ENCODE results near the gene RPUSD1. TPM values are rescaled to one million over a fixed set of nuclear protein-coding genes. Genes with fewer than 3 reads are reported as not detected.
A peak's percentile ranks its signal among the peaks of the same experiment; 100 is the strongest.

Gene RPUSD1
- total RNA-seq, 3 donors from 2014 or later = 19.8 to 20.0 (median 19.8) TPM

DNA sequence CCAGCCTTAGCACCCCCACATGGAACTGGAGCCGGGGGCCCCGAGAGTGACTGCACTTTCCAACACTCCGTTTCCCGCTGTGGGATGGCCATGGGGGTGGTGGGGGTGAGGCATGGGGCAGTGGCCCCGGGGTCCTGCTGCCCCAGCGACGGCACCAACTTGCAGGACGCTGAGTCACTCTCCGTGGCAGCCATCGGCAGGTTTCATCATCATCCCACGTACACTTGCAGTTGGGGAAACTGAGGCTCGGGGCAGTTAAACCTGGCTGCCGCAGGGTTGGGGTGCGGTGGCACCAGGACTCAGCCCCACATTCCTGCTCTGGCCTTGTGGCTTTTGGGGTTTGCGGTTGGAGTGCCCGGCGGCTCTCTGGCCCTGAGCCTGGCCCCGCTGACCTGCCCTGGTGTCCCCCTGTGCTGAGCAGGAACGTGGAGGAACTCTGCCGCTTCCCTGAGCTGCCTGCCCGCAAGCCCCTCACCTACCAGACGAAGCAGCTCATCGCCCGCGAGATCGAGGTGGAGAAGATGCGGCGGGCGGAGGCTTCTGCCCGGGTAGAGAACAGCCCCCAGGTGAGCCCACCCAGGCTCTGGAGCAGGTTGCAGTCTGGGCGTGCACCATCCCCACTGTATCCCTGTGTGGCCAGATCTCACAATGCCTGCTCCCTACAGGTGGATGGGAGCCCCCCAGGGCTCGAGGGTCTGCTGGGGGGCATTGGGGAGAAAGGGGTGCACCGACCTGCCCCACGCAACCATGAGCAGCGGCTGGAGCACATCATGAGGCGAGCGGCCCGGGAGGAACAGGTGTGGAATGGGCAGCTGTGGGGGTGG, 8.3 kb upstream of the RPUSD1 start:
- Histone ChIP-seq H3K36me3 (ENCODE audit: low read depth) (no peaks in the 10 kb centered on the region), H3K4me3 (no peak overlapping the region), H3K4me1 (ENCODE audit: low read depth) (no peaks in the 10 kb centered on the region), H3K9me3 (no peaks in the 10 kb centered on the region)
- no peak for DNase-seq
- intact Hi-C loops (cut with DNase I, micrococcal nuclease) = no loop called here
- no peak for ATAC-seq
- TF ChIP-seq, protein P1, sequence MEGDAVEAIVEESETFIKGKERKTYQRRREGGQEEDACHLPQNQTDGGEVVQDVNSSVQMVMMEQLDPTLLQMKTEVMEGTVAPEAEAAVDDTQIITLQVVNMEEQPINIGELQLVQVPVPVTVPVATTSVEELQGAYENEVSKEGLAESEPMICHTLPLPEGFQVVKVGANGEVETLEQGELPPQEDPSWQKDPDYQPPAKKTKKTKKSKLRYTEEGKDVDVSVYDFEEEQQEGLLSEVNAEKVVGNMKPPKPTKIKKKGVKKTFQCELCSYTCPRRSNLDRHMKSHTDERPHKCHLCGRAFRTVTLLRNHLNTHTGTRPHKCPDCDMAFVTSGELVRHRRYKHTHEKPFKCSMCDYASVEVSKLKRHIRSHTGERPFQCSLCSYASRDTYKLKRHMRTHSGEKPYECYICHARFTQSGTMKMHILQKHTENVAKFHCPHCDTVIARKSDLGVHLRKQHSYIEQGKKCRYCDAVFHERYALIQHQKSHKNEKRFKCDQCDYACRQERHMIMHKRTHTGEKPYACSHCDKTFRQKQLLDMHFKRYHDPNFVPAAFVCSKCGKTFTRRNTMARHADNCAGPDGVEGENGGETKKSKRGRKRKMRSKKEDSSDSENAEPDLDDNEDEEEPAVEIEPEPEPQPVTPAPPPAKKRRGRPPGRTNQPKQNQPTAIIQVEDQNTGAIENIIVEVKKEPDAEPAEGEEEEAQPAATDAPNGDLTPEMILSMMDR (IDR thresholded peaks at IDR 0.05) = no peak

DNA sequence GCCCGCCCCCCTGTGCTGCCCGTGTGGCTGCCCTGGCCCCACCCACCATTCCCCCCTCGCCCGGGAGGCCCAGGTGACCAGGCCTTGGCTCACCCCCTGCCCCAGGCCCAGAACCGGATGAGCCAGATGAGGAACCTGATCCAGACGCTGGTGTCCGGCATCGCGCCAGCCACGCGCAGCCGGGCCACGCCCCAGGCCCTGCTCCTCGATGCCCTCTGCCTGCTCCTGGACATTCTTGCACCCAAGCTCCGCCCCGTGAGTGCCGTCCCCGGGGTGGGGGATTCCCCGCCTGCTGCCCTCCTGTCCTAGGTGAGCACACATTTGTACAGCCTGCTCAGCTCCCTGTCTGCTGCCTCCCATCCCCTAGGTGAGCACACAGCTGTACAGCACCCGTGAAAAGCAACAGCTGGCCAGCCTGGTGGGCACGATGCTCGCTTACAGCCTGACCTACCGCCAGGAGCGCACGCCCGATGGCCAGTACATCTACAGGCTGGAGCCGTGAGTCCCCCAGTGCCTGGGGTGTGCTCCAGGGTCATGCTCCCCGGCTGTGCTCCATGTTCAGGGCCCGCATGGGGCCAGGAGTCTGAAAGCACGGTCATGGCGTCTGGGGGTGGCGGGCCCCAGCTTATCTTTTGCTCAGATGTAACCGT, 7.5 kb upstream of the RPUSD1 start:
- peak in 1 of 3 donors; percentile 70 for DNase-seq

DNA sequence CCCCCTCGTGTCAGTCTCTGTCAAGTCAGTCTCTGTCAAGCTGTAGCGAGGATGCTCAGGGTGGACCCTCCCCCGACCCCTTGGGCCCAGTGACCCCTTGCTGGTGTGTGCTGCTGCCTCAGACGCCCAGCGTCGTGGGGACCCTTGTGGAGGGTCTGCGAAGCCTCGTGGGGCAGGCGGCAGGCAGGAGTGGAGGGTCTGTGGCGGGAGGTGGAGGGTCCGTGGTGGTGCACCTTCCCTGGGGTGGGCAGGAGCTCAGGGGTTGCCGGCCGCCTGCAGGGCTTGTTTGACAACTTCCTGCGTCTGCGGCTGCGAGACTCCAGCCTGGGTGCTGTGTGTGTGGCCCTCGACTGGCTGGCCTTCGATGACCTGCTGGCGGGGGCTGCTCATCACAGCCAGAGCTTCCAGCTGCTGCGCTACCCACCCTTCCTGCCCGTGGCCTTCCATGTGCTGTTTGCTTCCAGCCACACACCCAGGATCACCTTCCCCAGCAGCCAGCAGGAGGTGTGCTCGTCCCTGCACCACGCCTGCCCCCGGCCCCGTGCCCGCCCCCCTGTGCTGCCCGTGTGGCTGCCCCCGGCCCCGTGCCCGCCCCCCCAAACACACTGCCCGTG, 6.8 kb upstream of the RPUSD1 start:
- H3K36me3 ChIP-seq (ENCODE audit: low read depth) = no peaks in the 10 kb centered on the region
- intact Hi-C loops (cut with DNase I, micrococcal nuclease) = no loop called here
- DNase-seq (no peak), ATAC-seq (no peak)
- TF ChIP-seq, protein P1 (IDR thresholded peaks at IDR 0.05) = no peak
- H3K4me1 ChIP-seq (ENCODE audit: low read depth) = no peaks in the 10 kb centered on the region
- no peaks in the 10 kb centered on the region for H3K9me3 ChIP-seq
- H3K4me3 ChIP-seq = no peak overlapping the region

More for the DNA sequence above, 7.5 kb upstream of the RPUSD1 start:
- Histone ChIP-seq H3K4me1 (ENCODE audit: low read depth) (no peaks in the 10 kb centered on the region), H3K36me3 (ENCODE audit: low read depth) (no peaks in the 10 kb centered on the region), H3K4me3 (no peak overlapping the region), H3K9me3 (no peaks in the 10 kb centered on the region)
- TF ChIP-seq, protein P1 (IDR thresholded peaks at IDR 0.05) = no peak
- peak; percentile 68 for ATAC-seq
- intact Hi-C loops (cut with DNase I, micrococcal nuclease) = no loop called here

DNA sequence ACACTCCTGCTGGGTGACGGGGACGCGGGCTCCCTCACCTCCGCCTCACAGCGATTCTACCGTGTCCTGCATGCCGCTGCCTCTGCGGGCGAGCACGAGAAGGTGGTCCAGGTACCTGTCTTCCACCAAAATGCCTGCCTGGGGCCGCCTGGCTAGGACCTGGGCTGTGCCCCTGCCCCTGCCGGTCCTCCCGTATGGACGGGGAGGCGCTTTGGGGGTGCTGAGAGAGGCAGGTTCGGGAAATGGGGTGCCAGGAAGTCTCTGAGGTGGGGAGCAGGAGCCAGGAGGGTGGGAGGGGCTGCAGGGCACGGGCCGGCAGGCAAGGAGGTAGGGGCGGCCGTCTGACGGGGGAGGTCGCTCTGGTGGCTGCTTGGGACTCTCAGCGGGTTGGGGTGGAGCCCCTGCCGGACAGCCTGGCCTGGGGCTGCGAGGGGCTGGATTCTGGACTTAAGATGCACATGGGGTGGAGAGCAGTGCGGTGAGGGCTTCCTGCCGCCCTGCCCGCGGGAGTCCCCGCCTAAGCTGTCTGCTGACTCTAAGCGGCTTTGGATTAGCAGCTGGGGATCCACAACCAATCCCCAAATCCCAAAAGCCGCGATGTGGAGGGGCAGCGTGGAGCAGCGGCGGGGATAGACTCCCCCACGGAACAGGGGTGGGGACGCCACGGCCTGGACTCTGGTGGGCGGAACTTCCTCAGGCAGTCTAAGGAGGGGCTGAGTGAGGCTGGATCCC, 6.1 kb upstream of the RPUSD1 start:
- no peak for ATAC-seq
- no peaks in the 10 kb centered on the region for H3K36me3 ChIP-seq (ENCODE audit: low read depth)
- intact Hi-C loops (cut with DNase I, micrococcal nuclease) = no loop called here

DNA sequence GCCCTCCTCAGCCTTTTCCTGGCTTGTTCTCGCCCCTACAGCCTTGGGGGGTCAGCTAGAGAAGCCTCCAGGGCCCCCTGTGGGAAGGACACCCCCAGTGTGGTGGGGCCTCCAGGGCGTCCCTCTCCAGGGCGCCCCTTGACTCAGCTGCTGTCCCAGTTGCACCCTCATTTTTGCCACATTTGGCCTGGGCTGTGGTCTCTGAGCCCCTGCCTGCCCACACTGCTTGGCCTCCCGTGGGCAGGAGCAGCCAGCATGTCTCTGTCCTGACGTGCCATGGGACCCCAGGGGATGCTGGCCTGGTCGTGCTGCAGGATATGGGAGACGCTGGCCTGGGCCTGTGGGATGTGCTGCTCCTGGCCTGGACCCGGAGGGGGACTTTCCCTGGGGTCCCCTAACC, 5.2 kb upstream of the RPUSD1 start:
- intact Hi-C loops (cut with DNase I, micrococcal nuclease) = no loop called here
- no peak for ATAC-seq
- DNase-seq = no peak

More for the DNA sequence above, 6.1 kb upstream of the RPUSD1 start:
- H3K4me3 ChIP-seq = no peak overlapping the region
- peaks cover 1% of the 10 kb centered on the region for H3K4me1 ChIP-seq (ENCODE audit: low read depth)
- no peak for DNase-seq
- no peaks in the 10 kb centered on the region for H3K9me3 ChIP-seq
- TF ChIP-seq, protein P1 (IDR thresholded peaks at IDR 0.05) = no peak

More for the DNA sequence above, 5.2 kb upstream of the RPUSD1 start:
- no peaks in the 10 kb centered on the region for H3K36me3 ChIP-seq (ENCODE audit: low read depth)
- H3K4me1 ChIP-seq (ENCODE audit: low read depth) = peaks cover 7% of the 10 kb centered on the region
- TF ChIP-seq, protein P1 (IDR thresholded peaks at IDR 0.05) = no peak
- no peaks in the 10 kb centered on the region for H3K9me3 ChIP-seq
- H3K4me3 ChIP-seq = no peak overlapping the region

Data from mucosa of descending colon (tissue), 3 donors.